HCT116 (cell line): Measurements from ENCODE around the gene CRMP1. TPM values are rescaled to one million over a fixed set of nuclear protein-coding genes. Genes with fewer than 3 reads are reported as not detected.

Experiments used
- ATAC-seq: fragments of 200-7000 bp; cut with Tn5 transposase; 2 replicates; pipeline ENCODE4 v1.9.1; 2020; ENCODE audit warnings: mild to moderate bottlenecking, moderate library complexity
- BruUV-seq: library from RNA; stranded (reverse); fragments of 400-500 nt; replicated peaks from 2 replicates; lab custom pipeline; 2021; lab: Mats Ljungman, UMichigan
- CTCF ChIA-PET: fragments of 300-600 bp; sonication (Branson Sonifier 250); formaldehyde crosslinking; loops from one replicate; lab custom pipeline; 2021; ENCODE audit warnings: antibody characterized with exemption; lab: Charles Lee
- POLR2A ChIA-PET: fragments of 300-600, 350-600 bp; sonication (Branson Sonifier 250); formaldehyde crosslinking; loops from one replicate; lab custom pipeline; 2021; ENCODE audit warnings: antibody characterized with exemption; lab: Charles Lee
- RAD21 ChIA-PET, 2 experiments: fragments of 300-600 bp; sonication (Branson Sonifier 250); formaldehyde crosslinking; loops; one replicate each; lab custom pipeline; 2023; ENCODE audit warnings: low total read pairs in 2 of 2; ENCODE audit not compliant: uncharacterized antibody in 2 of 2, unreplicated experiment in 2 of 2, low non-redundant PET in 1 of 2; lab: Charles Lee
- DNase-seq: peaks from one replicate; pipeline ENCODE4 v3.0.0-alpha.2; 2010; ENCODE audit warnings: low read depth, low spot score
- H2AFZ ChIP-seq: fragments of 200-600 bp; shearing (Covaris generic), sonication (generic); 2 replicates; pipeline ENCODE4 v1.6.1; 2017; ENCODE audit warnings: low read depth, mixed run types, mixed read lengths, antibody characterized with exemption, low read length; ENCODE audit not compliant: poor library complexity, severe bottlenecking
- H3K27ac ChIP-seq: 2 replicates; pipeline ENCODE4 v1.5.1; 2012; ENCODE audit warnings: low read depth, low read length
- H3K27me3 ChIP-seq: fragments of 200-600 bp; sonication (generic); 2 replicates; pipeline ENCODE4 v1.6.1; 2016; ENCODE audit warnings: mixed run types, low read length, mixed read lengths; ENCODE audit not compliant: insufficient read depth
- H3K36me3 ChIP-seq, 2 experiments: fragments of 200-500 bp in 1 of 2; fragments of 200-600 bp in 1 of 2; sonication (Bioruptor generic) in 1 of 2; sonication (generic) in 1 of 2; 2 replicates each; pipeline versions ENCODE4 v1.5.1 to v1.6.1; 2014 to 2016; ENCODE audit warnings: low read length in 2 of 2, inconsistent platforms in 1 of 2, mixed read lengths in 1 of 2, mixed run types in 1 of 2; ENCODE audit not compliant: insufficient read depth in 2 of 2, control insufficient read depth in 1 of 2
- H3K4me1 ChIP-seq, 2 experiments: fragments of 200-600 bp in 1 of 2; sonication (generic) in 1 of 2; 2 replicates each; pipeline versions ENCODE4 v1.5.1 to v1.6.1; 2012 to 2017; ENCODE audit warnings: low read length in 2 of 2, inconsistent platforms in 1 of 2, mild to moderate bottlenecking in 1 of 2, mixed read lengths in 1 of 2, mixed run types in 1 of 2, moderate library complexity in 1 of 2; ENCODE audit not compliant: insufficient read depth in 2 of 2, control insufficient read depth in 1 of 2
- H3K4me2 ChIP-seq: fragments of 200-600 bp; sonication (generic); 2 replicates; pipeline ENCODE4 v1.6.1; 2017; ENCODE audit warnings: mixed run types, low read length, mixed read lengths
- H3K4me3 ChIP-seq, 2 experiments: fragments of 200-600 bp in 1 of 2; sonication (generic) in 1 of 2; replicated peaks in 1 of 2; 2 replicates each; pipeline ENCODE4 v1.5.1; 2011 to 2016; ENCODE audit warnings: low read length in 2 of 2, control low read depth in 1 of 2, low read depth in 1 of 2, mild to moderate bottlenecking in 1 of 2, mixed read lengths in 1 of 2, mixed run types in 1 of 2
- H3K79me2 ChIP-seq: fragments of 200-600 bp; sonication (generic); 2 replicates; pipeline ENCODE4 v1.6.1; 2017; ENCODE audit warnings: mild to moderate bottlenecking, mixed run types, low read length, moderate library complexity, mixed read lengths; ENCODE audit not compliant: insufficient read depth
- H3K9ac ChIP-seq: fragments of 200-600 bp; sonication (generic); 2 replicates; pipeline ENCODE4 v1.6.1; 2016; ENCODE audit warnings: low read length, mixed read lengths
- H3K9me2 ChIP-seq: fragments of 200-600 bp; sonication (generic), shearing (Covaris generic); 2 replicates; pipeline ENCODE4 v1.6.1; 2017; ENCODE audit warnings: mixed run types, mild to moderate bottlenecking, moderate library complexity; ENCODE audit not compliant: insufficient read depth
- H3K9me3 ChIP-seq, 2 experiments: fragments of 200-500 bp in 1 of 2; fragments of 200-600 bp in 1 of 2; sonication (Bioruptor generic) in 1 of 2; sonication (generic) in 1 of 2; 2 replicates each; pipeline ENCODE4 v1.6.1; 2014 to 2017; ENCODE audit warnings: low read length in 2 of 2, mixed read lengths in 2 of 2, inconsistent platforms in 1 of 2, low read depth in 1 of 2, mild to moderate bottlenecking in 1 of 2, mixed run types in 1 of 2, moderate library complexity in 1 of 2; ENCODE audit not compliant: control insufficient read depth in 1 of 2, insufficient read depth in 1 of 2
- H4K20me1 ChIP-seq: fragments of 200-600 bp; sonication (generic), shearing (Covaris generic); 2 replicates; pipeline ENCODE4 v1.6.1; 2017; ENCODE audit warnings: mixed run types, mild to moderate bottlenecking, moderate library complexity; ENCODE audit not compliant: insufficient read depth
- CBX3 ChIP-seq: IDR thresholded peaks from 2 replicates; pipeline ENCODE4 v1.6.1; 2012; ENCODE audit warnings: low read depth
- CEBPB ChIP-seq: IDR thresholded peaks from 2 replicates; pipeline ENCODE4 v1.6.1; 2012; ENCODE audit warnings: low read depth
- EGR1 ChIP-seq: IDR thresholded peaks from 2 replicates; pipeline ENCODE4 v1.6.1; 2012; ENCODE audit warnings: low read depth
- ELF1 ChIP-seq: IDR thresholded peaks from 2 replicates; pipeline ENCODE4 v1.6.1; 2012; ENCODE audit warnings: low read depth, borderline replicate concordance
- EZH2 ChIP-seq: fragments of 200-600 bp; sonication (generic); IDR thresholded peaks from 2 replicates; pipeline ENCODE4 v1.6.1; 2017; ENCODE audit warnings: antibody characterized with exemption, mixed run types
- EZH2phosphoT487 ChIP-seq: fragments of 200-600 bp; IDR thresholded peaks from 2 replicates; pipeline ENCODE4 v1.6.1; 2018; ENCODE audit warnings: antibody characterized with exemption, borderline replicate concordance
- FOSL1 ChIP-seq: IDR thresholded peaks from 2 replicates; pipeline ENCODE4 v1.6.1; 2012; ENCODE audit warnings: low read depth
- POLR2A ChIP-seq: IDR thresholded peaks from 2 replicates; pipeline ENCODE4 v1.7.0; 2011; ENCODE audit warnings: borderline replicate concordance; ENCODE audit not compliant: insufficient read depth, insufficient read length; ENCODE audit errors: extremely low read depth
- POLR2AphosphoS5 ChIP-seq: IDR thresholded peaks from 2 replicates; pipeline ENCODE4 v1.6.1; 2011; ENCODE audit warnings: mild to moderate bottlenecking, low read depth, low read length, moderate library complexity
- RAD21 ChIP-seq: IDR thresholded peaks from 2 replicates; pipeline ENCODE4 v1.6.1; 2012; ENCODE audit warnings: low read depth, mild to moderate bottlenecking
- SIN3A ChIP-seq: IDR thresholded peaks from 2 replicates; pipeline ENCODE4 v1.6.1; 2012; ENCODE audit warnings: low read depth
- SRF ChIP-seq: IDR thresholded peaks from 2 replicates; pipeline ENCODE4 v1.6.1; 2012; ENCODE audit warnings: low read depth
- TCF7L2 ChIP-seq: IDR thresholded peaks from 2 replicates; pipeline ENCODE4 v1.7.0; 2011; ENCODE audit warnings: borderline replicate concordance, inconsistent platforms; ENCODE audit not compliant: insufficient read depth, insufficient read length; ENCODE audit errors: extremely low read depth
- YY1 ChIP-seq: IDR thresholded peaks from 2 replicates; pipeline ENCODE4 v1.6.1; 2011; ENCODE audit warnings: low read length, low read depth, moderate library complexity, mild to moderate bottlenecking; ENCODE audit not compliant: insufficient replicate concordance; ENCODE audit errors: extremely low read depth
- ZNF274 ChIP-seq: fragments of 200-500 bp; sonication (Bioruptor generic); IDR thresholded peaks from 2 replicates; pipeline ENCODE4 v1.6.1; 2014; ENCODE audit warnings: mild to moderate bottlenecking, low read depth, low read length, inconsistent platforms
- intact Hi-C: fragments of 100-400 bp; cut with micrococcal nuclease; formaldehyde crosslinking; loops from 2 replicates; pipeline ENCODE4 v1.10.0; 2022
- total RNA-seq: library from RNA; stranded (reverse); gene quantifications from one replicate; pipeline ENCODE4 v1.2.1, GENCODE V29; 2021; ENCODE audit not compliant: unreplicated experiment
- TF ChIP-seq, protein P1 (sequence below): IDR thresholded peaks from 2 replicates; pipeline ENCODE4 v1.6.1; 2011; ENCODE audit warnings: mild to moderate bottlenecking, low read length, moderate library complexity; ENCODE audit not compliant: insufficient replicate concordance; ENCODE audit errors: extremely low read depth
- TF ChIP-seq, protein P2 (sequence below): IDR thresholded peaks from 2 replicates; pipeline ENCODE4 v1.6.1; 2012
- TF ChIP-seq, protein P3 (sequence below), 3 experiments: fragments of 200-600 bp in 1 of 3; sonication (generic) in 1 of 3; IDR thresholded peaks in 2 of 3; conservative IDR thresholded peaks in 1 of 3; 2 replicates each; pipeline ENCODE4 v1.5.1; 2012 to 2017; ENCODE audit warnings: low read depth in 2 of 3, low read length in 2 of 3, antibody characterized with exemption in 1 of 3, borderline replicate concordance in 1 of 3, control low read depth in 1 of 3, mild to moderate bottlenecking in 1 of 3, mixed read lengths in 1 of 3, mixed run types in 1 of 3, moderate library complexity in 1 of 3; ENCODE audit not compliant: insufficient read depth in 1 of 3
- TF ChIP-seq, protein P4 (sequence below): IDR thresholded peaks from 2 replicates; pipeline ENCODE4 v1.6.1; 2012
- TF ChIP-seq, protein P5 (sequence below): IDR thresholded peaks from 2 replicates; pipeline ENCODE4 v1.6.1; 2012; ENCODE audit warnings: low read depth

Gene CRMP1
- total RNA-seq, 1 experiment from 2014 or later, result not detected

DNA sequence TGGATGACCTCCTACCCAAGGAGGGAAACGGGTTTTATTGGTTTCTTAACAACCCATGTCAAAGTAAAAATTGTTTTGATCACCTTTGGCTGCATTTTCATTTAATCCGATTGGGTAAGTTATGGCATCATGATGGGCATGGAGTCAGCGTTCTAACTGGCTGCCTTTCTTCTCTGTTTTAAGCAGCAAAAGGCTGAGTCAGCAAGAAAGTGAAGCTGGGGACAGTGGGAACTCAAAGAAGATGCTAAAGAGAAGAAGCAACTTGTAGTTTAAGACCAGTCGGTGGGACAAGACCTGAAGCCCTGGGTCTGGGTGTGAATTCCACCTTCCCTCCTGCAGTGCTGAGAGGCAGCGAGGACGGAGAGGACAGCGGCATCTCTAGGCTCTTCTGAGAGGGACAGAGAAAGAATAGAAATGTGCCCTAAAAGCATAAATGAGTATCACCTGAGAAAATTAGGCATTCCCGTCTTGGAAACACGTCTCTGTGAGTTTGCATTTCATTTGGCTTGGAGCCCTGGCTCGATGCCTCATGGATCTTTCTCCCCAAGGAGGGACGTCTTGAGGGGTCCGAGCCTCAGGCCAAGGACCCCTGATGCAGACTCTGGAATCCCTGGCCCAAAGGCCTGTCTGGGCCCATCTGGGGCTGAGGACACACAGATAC, 82.0 kb downstream of the CRMP1 start:
- Histone ChIP-seq H3K4me1 (no peaks in the 10 kb centered on the region), H3K36me3 (no peaks in the 10 kb centered on the region), H3K9me3 (no peaks in the 10 kb centered on the region), H3K4me3 (no peak overlapping the region), H3K27ac (no peak overlapping the region), H3K4me2 (no peak overlapping the region), H3K27me3 (no peaks in the 10 kb centered on the region), H4K20me1 (no peaks in the 10 kb centered on the region), H3K9ac (no peak overlapping the region), H3K9me2 (no peaks in the 10 kb centered on the region), H3K79me2 (no peaks in the 10 kb centered on the region), H2AFZ (no peak overlapping the region)
- DNase-seq (no peak), ATAC-seq (no peak)
- ChIA-PET CTCF (no interaction called here), POLR2A (no interaction called here), RAD21 (no interaction called here)
- BruUV-seq, result no TSS peak
- intact Hi-C loops, result loop anchor here (5.0 to 10.0 kb wide), 3 partner anchors 814 to 1556 kb away; no protein-coding TSS in a partner anchor
- TF ChIP-seq POLR2AphosphoS5, result no peak
- TF ChIP-seq, protein P1, sequence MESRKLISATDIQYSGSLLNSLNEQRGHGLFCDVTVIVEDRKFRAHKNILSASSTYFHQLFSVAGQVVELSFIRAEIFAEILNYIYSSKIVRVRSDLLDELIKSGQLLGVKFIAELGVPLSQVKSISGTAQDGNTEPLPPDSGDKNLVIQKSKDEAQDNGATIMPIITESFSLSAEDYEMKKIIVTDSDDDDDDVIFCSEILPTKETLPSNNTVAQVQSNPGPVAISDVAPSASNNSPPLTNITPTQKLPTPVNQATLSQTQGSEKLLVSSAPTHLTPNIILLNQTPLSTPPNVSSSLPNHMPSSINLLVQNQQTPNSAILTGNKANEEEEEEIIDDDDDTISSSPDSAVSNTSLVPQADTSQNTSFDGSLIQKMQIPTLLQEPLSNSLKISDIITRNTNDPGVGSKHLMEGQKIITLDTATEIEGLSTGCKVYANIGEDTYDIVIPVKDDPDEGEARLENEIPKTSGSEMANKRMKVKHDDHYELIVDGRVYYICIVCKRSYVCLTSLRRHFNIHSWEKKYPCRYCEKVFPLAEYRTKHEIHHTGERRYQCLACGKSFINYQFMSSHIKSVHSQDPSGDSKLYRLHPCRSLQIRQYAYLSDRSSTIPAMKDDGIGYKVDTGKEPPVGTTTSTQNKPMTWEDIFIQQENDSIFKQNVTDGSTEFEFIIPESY, result no peak
- TF ChIP-seq, protein P2, sequence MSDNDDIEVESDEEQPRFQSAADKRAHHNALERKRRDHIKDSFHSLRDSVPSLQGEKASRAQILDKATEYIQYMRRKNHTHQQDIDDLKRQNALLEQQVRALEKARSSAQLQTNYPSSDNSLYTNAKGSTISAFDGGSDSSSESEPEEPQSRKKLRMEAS, result no peak
- no peak for TF ChIP-seq EGR1
- TF ChIP-seq ZNF274, result no peak
- TF ChIP-seq POLR2A, result no peak
- TF ChIP-seq CEBPB, result no peak
- TF ChIP-seq TCF7L2, result no peak
- no peak for TF ChIP-seq RAD21
- TF ChIP-seq CBX3, result no peak
- TF ChIP-seq, protein P3, sequence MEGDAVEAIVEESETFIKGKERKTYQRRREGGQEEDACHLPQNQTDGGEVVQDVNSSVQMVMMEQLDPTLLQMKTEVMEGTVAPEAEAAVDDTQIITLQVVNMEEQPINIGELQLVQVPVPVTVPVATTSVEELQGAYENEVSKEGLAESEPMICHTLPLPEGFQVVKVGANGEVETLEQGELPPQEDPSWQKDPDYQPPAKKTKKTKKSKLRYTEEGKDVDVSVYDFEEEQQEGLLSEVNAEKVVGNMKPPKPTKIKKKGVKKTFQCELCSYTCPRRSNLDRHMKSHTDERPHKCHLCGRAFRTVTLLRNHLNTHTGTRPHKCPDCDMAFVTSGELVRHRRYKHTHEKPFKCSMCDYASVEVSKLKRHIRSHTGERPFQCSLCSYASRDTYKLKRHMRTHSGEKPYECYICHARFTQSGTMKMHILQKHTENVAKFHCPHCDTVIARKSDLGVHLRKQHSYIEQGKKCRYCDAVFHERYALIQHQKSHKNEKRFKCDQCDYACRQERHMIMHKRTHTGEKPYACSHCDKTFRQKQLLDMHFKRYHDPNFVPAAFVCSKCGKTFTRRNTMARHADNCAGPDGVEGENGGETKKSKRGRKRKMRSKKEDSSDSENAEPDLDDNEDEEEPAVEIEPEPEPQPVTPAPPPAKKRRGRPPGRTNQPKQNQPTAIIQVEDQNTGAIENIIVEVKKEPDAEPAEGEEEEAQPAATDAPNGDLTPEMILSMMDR (IDR thresholded peaks at IDR 0.05 in 2 of 3, conservative IDR thresholded peaks at IDR 0.05 in 1 of 3; ENCODE audit: borderline replicate concordance in 1 of 3, insufficient read depth in 1 of 3, low read depth in 2 of 3, low read length in 2 of 3), result no peak
- TF ChIP-seq SRF, result no peak
- no peak for TF ChIP-seq EZH2
- no peak for TF ChIP-seq FOSL1
- TF ChIP-seq SIN3A, result no peak
- no peak for TF ChIP-seq EZH2phosphoT487
- no peak for TF ChIP-seq ELF1
- TF ChIP-seq YY1, result no peak
- TF ChIP-seq, protein P4, sequence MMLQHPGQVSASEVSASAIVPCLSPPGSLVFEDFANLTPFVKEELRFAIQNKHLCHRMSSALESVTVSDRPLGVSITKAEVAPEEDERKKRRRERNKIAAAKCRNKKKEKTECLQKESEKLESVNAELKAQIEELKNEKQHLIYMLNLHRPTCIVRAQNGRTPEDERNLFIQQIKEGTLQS, result no peak
- TF ChIP-seq, protein P5, sequence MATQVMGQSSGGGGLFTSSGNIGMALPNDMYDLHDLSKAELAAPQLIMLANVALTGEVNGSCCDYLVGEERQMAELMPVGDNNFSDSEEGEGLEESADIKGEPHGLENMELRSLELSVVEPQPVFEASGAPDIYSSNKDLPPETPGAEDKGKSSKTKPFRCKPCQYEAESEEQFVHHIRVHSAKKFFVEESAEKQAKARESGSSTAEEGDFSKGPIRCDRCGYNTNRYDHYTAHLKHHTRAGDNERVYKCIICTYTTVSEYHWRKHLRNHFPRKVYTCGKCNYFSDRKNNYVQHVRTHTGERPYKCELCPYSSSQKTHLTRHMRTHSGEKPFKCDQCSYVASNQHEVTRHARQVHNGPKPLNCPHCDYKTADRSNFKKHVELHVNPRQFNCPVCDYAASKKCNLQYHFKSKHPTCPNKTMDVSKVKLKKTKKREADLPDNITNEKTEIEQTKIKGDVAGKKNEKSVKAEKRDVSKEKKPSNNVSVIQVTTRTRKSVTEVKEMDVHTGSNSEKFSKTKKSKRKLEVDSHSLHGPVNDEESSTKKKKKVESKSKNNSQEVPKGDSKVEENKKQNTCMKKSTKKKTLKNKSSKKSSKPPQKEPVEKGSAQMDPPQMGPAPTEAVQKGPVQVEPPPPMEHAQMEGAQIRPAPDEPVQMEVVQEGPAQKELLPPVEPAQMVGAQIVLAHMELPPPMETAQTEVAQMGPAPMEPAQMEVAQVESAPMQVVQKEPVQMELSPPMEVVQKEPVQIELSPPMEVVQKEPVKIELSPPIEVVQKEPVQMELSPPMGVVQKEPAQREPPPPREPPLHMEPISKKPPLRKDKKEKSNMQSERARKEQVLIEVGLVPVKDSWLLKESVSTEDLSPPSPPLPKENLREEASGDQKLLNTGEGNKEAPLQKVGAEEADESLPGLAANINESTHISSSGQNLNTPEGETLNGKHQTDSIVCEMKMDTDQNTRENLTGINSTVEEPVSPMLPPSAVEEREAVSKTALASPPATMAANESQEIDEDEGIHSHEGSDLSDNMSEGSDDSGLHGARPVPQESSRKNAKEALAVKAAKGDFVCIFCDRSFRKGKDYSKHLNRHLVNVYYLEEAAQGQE, result no peak
